ENCODE measurements around the gene LAMTOR2. TPM values are rescaled to one million over a fixed set of nuclear protein-coding genes. Genes with fewer than 3 reads are reported as not detected.

The LAMTOR2 gene
- total and polyA plus RNA-seq, 2 of the 8 experiments (the other 6 are each of a cell fraction or from before 2014, with no cell fraction given), result 54.7 to 122 TPM

- Histone ChIP-seq H3K79me2 (ENCODE audit: control insufficient read depth in 1 of 2, insufficient read depth in 2 of 2, low read length in 2 of 2) (no peaks in the 10 kb centered on the region), H2AFZ (ENCODE audit: low read length) (no peak overlapping the region), H2AK5ac (ENCODE audit: low read depth, low read length) (0 out of 2 replicates have a peak overlapping the region, but pooled peaks have one; percentile 55), H3K56ac (replicated peaks; ENCODE audit: insufficient read length, low read depth, low read length) (no peak overlapping the region), H3K4me3 (ENCODE audit: extremely low read depth in 1 of 4, insufficient read depth in 2 of 4, low read depth in 3 of 4, low read length in 4 of 4) (no peak overlapping the region), H4K5ac (ENCODE audit: insufficient read length, low read depth, low read length) (no peak overlapping the region), H3K27me3 (replicated peaks in 1 of 4; ENCODE audit: control insufficient read depth in 3 of 4, extremely low read depth in 1 of 4, insufficient read depth in 3 of 4, low read length in 3 of 4) (no peaks in the 10 kb centered on the region; a peak in 1 of 7 replicates), H3K4ac (replicated peaks; ENCODE audit: insufficient read length, low read depth, low read length) (no peak overlapping the region), H3K9me3 (ENCODE audit: insufficient read depth in 2 of 2, low read depth in 1 of 2, low read length in 1 of 2) (no peaks in the 10 kb centered on the region), H2BK12ac (ENCODE audit: low read depth, low read length) (peak overlapping the region; percentile 86), H3K4me1 (replicated peaks in 1 of 4; ENCODE audit: control insufficient read depth in 3 of 4, insufficient read depth in 4 of 4, low read length in 3 of 4) (peaks cover under 1 to 33% (median 27%) of the 10 kb centered on the region in 4 experiments), H3K9ac (replicated peaks in 1 of 4; ENCODE audit: extremely low read depth in 1 of 4, low read depth in 3 of 4, low read length in 3 of 4) (no peak overlapping the region), H3K18ac (ENCODE audit: extremely low read depth, low read length) (0 out of 2 replicates have a peak overlapping the region, but pooled peaks have one; percentile 36), H3K79me1 (ENCODE audit: low read depth, low read length) (peaks cover 2% of the 10 kb centered on the region; the same call in 1 of the 2 replicates), H2BK20ac (ENCODE audit: low read length) (no peak overlapping the region), H3K4me2 (ENCODE audit: insufficient read depth in 1 of 2, low read depth in 2 of 2, low read length in 2 of 2) (no peak overlapping the region), H2BK15ac (ENCODE audit: low read length) (peak overlapping the region; percentile 90; the same call in 1 of the 2 replicates), H3K36me3 (ENCODE audit: control insufficient read depth in 2 of 4, insufficient read depth in 4 of 4, low read length in 3 of 4) (no peaks in the 10 kb centered on the region), H4K8ac (ENCODE audit: extremely low read depth, insufficient read depth, low read length) (no peak overlapping the region), H4K20me1 (replicated peaks in 1 of 2; ENCODE audit: control insufficient read depth in 1 of 2, insufficient read depth in 2 of 2, low read length in 2 of 2) (peaks cover 0 to 6% of the 10 kb centered on the region in 2 experiments), H3K14ac (ENCODE audit: insufficient read length) (no peak overlapping the region), H3K23ac (ENCODE audit: insufficient read length) (no peak overlapping the region), H3K27ac (ENCODE audit: low read depth, low read length) (no peak overlapping the region), H3K23me2 (ENCODE audit: low read depth, low read length) (peaks cover 7% of the 10 kb centered on the region; the same call in 1 of the 2 replicates), H4K91ac (replicated peaks; ENCODE audit: insufficient read length, low read length) (no peak overlapping the region), H2BK120ac (replicated peaks; ENCODE audit: low read depth, low read length) (no peak overlapping the region), H2BK5ac (ENCODE audit: low read depth, low read length) (0 out of 2 replicates have a peak overlapping the region, but pooled peaks have one; percentile 8)
- ChIA-PET CTCF (ENCODE audit: partially characterized antibody) (interaction anchor here (0.6 to 29.5 kb wide), 8 partner anchors 6 to 118 kb away, joined by 3 to 1994 read pairs (median 3); partner anchors contain the start of genes LMNA, MEX3A and PMF1), POLR2A (ENCODE audit: partially characterized antibody) (interaction anchor here (0.7 to 29.6 kb wide), 6 partner anchors 10 to 111 kb away, joined by 3 to 763 read pairs (median 4); partner anchors contain the start of genes LMNA, MEX3A and PMF1)
- FAIRE-seq, result no peak
- WGBS, 2 experiments (ENCODE audit: extremely low coverage in 1 of 2, insufficient coverage in 1 of 2, insufficient read length in 1 of 2, insufficient replicate concordance in 2 of 2, low coverage in 1 of 2, low lambda C conversion rate in 2 of 2, missing lambda C conversion rate in 1 of 2), result 83% methylated on average over 6 of the region's 6 CpGs; no CpG with 5 or more reads in 1 of the 2 experiments
- no peak for DNase-seq (ENCODE audit: low read depth in 1 of 2, low spot score in 2 of 2)
- no peak for TF ChIP-seq SUZ12 (IDR thresholded peaks at IDR 0.05; ENCODE audit: low read length)
- TF ChIP-seq CTCF (IDR thresholded peaks at IDR 0.05; ENCODE audit: control extremely low read depth in 1 of 3, insufficient read depth in 1 of 3, low read depth in 1 of 3, low read length in 3 of 3), result no peak
- no peak for TF ChIP-seq ASH2L (IDR thresholded peaks at IDR 0.05; ENCODE audit: low read length)
- TF ChIP-seq GABPA (IDR thresholded peaks at IDR 0.05; ENCODE audit: borderline replicate concordance, insufficient read depth, low read length), result no peak
- TF ChIP-seq SP4 (IDR thresholded peaks at IDR 0.05; ENCODE audit: low read length), result no peak
- TF ChIP-seq JUN (IDR thresholded peaks at IDR 0.05; ENCODE audit: low read depth, low read length), result no peak
- no peak for TF ChIP-seq CEBPB (IDR thresholded peaks at IDR 0.05; ENCODE audit: low read depth, low read length)
- no peak for TF ChIP-seq RBBP5 (IDR thresholded peaks at IDR 0.05; ENCODE audit: borderline replicate concordance, low read depth, low read length)
- TF ChIP-seq GTF2F1 (IDR thresholded peaks at IDR 0.05; ENCODE audit: borderline replicate concordance, low read depth, low read length), result no peak
- TF ChIP-seq SP2 (IDR thresholded peaks at IDR 0.05; ENCODE audit: low read length), result no peak
- TF ChIP-seq NANOG (IDR thresholded peaks at IDR 0.05; ENCODE audit: insufficient read depth, low read depth, low read length, poor library complexity, severe bottlenecking), result no peak
Observed at GRCh38 chr1:156101880-156102279, 47.3 kb downstream of the LAMTOR2 start.
